ENCODE measurements around the gene SAPCD1.
"Not testable (repeated sequence)": the region's sequence is repeated elsewhere in the genome, so short reads cannot be mapped to it uniquely, and the experiment has no call there.

The SAPCD1 gene

DNA sequence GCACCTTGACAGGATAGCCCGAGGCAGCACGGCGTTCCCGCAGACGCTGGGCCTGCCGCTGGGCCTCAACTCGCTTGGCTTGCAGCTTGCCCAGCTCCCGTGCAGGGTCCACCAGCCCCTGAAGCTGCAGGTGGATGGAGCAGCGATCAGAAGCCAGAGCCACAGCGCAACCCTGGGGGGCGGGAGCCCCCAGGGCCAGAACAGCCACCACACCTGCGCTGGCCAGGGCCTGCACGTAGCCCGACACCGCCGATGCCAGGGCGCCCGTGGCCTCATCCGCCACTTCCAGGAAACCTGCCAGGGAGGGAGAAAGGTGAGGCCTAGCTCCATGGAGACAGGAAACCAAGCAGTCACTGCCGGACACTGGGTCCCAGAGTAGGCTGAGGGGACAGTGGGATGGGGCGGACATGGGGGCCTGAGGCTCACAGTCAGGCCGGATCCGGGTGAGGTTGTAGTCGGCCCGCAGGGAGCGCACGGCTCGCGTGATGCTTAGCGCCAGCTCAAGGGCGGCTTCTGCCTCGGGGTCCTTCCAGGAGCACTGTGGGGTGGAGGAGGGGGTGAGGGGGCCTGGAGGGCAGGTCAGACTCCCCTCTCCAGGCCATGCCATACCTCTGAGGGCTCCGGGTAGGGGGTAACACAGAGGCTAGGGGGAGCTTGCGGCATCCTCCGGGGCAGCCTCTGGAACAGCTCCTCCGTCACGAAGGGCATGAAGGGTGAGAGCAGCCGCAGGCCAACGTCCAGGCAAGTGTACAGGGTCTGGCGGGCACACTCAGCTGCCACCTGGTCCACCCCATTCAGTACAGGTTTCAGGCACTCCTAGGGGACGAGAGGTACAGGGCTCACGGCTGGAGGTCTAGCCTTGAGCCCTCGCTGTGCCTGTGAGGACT lies 16.8 kb downstream of the SAPCD1 start:
- DNase-seq (ENCODE audit: low read depth), result no peak

DNA sequence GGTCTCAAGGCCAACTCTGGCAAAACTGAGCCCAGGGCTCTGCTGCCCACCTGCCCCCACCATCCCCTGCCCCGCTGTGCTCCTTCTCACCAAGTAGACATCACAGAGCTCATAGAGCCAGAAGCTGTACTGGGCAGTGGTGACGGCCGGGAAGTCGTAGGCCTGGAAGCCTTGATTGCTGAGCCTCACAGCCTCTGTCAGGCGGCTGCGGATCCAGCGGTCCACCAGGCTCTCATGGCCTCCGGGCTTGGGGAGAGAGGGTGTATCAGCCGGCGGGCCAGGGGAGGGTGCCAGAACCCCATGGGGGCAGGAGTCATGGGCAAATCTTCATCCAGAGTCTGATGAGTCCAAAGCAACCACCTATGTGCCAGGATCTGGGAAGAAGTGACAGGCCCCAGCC lies 17.5 kb downstream of the SAPCD1 start:
- DNase-seq (ENCODE audit: low read depth), result no peak

DNA sequence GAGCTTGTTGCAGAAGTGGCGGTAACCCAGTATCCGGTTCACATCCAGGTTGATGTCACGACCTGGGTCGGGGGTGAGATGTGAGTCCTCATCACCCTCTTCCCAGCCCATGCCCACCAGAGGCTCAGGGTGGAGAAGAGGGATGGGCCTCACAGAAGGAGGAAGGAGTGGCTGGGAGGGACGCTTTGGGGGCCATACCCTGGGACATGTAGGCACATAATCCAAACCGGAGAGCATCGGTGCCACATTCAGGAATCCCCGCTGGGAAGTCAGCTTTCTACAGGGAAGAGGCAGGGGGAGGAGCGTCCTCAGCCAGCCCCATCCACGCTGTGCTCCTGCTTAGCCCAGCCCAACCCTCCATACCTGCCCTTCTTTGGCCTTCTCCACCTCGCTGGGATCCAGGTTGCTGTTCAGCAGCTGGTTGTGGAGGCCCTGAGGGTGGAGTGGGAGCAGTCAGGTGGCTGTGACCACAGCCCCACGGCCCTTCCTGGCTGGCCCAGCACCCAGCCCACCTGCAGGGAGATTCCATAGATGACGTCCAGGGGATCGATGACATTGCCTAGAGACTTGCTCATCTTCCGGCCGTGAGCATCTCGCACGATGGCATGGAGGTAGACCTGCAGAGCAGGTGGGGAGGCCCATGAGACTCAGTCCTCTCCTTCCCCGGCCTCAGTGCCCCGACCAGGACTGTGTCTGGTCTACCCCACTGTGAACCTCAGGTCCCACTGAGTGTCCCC lies 18.2 kb downstream of the SAPCD1 start:
- no peak for DNase-seq (ENCODE audit: low read depth)

DNA sequence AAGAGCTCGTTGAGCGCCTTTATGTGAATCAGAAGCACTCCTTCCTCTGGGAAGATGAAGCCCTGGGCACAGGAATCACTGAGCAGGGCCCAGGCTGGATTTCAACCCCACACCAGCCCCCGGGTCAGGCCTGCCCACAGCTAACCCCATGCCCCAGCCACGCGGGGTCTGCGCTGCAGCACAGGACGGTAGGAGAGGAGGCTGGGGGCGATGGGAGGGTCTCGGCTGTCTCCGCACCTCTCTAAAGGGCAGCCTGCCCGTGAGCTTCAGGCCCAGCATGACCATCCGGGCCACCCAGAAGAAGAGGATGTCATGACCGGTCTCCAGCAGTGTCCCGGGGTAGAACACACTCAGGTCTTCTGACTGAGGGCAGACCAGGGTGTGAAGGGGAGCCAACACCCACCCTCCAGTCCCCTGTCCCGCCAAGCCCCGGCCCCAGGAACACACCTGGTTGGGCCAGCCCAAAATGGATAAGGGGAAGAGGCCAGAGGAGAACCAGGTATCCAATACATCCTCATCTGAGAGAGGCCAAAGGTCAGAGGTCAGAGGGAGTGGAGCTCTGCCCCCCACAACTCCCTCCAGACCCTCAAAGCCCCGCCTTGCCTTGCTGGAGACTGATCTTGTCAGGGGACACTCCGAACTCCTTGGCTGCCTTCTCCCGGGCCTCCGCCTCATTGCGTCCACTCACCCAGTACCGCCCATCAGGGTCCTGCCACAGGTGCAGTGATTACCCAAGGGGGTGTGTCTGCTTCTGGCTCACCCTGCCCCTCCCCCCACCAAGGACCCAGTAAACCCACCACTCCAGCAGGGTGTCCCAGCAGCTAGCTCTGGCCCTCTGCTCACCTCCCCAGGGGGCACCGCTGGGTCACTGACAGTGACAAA lies 19.0 kb downstream of the SAPCD1 start:
- no peak for DNase-seq (ENCODE audit: low read depth)

DNA sequence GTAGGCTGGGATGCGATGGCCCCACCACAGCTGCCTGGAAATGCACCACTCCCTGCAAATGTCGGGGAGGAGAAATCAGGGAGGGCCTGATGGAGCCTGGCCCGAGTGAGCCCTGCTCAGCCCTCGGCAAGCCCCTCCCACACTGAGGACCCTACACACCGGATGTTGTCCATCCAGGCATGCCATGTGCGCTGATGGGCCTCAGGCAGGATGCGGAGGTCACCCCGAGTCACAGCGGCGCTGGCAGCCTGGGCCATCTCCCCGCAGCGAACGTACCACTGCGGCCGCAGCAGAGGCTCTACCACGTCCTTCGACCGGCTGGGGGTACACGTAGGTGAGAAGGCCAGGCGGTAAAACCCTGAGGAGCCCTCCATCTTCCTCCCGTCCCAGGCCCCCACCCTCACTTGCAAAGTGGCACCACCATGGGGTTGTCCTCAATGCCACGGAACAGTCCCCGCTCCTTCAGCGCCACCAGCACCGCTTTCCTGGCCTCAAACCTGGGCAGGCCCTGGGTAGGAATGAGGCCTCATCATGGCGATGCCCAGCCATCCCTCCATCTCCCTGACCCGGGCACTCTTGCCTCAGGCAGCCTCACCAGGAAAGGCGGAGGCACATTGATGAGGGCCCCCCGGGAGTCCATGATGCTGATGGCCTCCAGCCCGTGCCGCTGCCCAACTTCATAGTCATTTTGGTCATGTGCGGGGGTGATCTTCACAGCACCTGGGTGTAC lies 19.8 kb downstream of the SAPCD1 start:
- no peak for DNase-seq (ENCODE audit: low read depth)

DNA sequence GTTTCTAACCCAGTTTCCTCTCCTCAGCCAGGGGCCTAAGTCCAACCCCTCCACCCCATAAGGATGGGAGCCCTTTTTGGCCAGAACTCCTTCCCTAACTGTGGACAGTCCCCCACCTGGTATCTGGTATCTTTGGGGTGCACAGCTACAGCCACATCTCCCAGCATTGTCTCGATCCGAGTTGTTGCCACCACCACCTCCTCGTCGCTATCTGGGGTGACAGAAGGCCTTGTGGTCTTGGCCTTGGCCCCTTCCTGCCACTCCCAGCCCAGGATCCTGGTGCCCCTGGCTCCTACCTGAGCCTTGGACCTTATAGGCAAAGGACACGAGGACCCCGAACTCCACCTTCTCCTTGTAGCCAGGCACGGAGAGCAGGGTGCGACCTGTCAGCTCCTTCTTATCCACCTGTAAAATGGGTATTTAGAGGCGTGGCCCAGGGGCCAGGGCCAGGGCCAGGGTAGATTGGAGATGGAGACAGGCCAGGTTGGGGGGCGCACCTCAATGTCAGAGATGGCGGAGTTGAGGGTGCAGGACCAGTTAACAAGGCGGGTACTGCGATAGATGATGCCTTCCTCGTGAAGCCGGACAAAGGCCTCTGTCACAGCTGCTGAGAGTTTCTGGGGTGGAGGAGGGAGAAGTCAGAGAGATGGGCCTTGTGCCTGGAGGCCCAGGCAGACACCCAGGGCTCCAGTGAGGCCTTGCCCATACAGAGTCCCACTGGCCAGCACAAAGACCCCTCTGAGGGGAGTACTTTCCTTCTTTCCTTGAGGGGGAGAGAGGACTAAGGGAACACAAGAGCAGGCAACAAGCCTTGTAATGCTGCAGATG lies 21.9 kb downstream of the SAPCD1 start:
- DNase-seq (ENCODE audit: low read depth), result no peak

DNA sequence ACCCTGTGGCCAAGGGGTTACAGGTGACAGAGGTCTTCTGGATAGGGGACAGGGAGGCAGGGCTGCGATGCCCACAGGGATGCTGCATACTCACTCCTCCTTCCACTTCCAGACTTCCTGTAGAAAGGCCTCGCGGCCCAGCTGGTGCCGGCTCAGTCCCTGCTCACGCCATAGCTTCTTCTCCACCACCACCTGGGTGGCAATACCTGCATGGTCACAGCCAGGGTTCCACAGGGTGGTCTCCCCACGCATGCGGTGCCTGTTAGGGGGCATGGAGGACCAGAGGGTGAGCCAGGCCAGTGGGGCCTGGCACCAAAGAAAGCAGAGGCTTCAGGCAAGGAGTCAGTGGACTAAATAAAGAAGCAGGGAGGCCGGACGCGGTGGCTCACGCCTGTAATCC lies 23.0 kb downstream of the SAPCD1 start:
- DNase-seq (ENCODE audit: low read depth), result no peak

DNA sequence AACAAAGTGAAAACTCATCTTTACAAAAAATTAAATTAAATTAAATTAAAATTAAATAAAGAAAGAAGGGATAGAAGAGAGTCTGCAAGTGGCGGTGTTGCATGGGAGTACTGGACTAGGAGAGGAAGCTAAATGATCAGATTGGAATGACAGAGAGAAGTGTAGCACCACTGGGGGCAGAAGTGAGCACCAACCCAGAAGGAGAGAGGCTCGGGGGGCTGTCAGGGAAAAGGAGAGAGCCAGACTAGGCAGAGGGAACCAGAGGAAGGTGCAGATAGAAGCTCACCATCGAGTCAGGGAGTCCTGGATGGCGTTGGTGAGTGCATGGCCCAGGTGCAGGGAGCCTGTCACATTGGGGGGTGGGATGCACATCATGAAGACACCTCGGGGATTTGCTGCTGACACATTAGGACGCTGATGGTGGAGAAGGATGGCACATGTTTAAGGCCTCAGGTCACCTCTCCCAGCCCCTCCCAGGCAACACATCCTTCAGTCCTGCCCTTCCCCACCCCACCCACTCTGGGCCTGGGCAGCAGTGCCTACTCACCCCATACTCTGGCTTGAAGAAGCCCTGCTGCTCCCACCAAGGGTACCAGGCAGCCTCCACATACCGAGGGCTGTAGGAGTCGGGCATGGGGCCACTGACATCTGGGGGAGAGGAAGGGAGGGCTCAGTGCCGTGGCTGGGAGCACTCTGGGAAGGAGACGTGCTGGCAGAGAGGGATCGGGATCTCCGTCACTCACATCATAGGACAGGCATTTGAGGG lies 29.1 kb downstream of the SAPCD1 start:
- no peak for DNase-seq (ENCODE audit: low read depth)

DNA sequence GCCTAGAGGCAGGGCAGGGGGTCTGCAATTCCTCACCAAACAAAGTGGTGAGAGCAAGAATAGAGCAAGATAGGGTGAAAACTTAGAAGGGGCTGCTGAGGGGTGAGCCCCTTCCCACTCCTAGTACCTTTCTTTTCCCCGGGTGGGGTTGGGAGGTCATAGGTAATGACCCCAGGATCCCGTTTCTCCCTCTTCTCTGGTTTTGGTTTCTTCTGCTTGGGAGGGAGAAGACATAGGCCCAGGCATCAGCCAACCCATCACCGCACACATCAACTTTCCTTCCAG lies 29.6 kb downstream of the SAPCD1 start:
- no peak for DNase-seq (ENCODE audit: low read depth)

DNA sequence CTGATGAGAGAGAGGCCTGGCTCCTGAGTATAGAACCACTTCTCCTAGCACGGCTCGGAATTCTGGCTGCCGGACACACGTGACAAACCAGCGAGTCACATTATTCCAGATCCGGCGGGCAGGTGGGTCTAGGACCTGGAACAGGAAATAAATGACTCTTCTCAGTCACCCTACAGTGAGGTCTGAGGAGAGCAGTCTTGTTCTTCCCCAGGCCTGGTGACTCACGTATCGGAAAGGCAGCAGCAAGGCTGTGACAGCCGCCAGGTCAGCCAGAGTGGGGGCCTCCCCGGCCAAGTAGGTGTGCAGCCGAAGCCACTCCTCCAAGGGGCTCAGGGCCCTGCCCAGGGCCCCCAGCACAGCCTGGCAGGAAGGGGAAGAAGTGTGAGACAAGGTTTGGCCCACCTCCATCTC lies 30.3 kb downstream of the SAPCD1 start:
- no peak for DNase-seq (ENCODE audit: low read depth)

DNA sequence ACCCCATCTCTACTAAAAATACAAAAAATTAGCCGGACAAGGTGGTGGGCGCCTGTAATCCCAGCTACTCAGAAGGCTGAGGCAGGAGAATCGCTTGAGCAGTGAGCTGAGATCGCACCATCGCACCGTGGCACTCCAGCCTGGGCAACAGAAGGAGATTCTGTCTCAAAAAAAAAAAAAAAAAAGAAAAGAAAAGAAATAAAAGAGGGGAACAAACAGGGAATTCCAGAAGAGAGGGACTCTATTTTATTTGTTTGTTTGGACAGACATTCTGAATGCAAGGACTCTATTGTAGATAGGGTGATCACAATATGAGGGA lies 31.4 kb downstream of the SAPCD1 start:
- DNase-seq (ENCODE audit: low read depth), result not testable (repeated sequence)

DNA sequence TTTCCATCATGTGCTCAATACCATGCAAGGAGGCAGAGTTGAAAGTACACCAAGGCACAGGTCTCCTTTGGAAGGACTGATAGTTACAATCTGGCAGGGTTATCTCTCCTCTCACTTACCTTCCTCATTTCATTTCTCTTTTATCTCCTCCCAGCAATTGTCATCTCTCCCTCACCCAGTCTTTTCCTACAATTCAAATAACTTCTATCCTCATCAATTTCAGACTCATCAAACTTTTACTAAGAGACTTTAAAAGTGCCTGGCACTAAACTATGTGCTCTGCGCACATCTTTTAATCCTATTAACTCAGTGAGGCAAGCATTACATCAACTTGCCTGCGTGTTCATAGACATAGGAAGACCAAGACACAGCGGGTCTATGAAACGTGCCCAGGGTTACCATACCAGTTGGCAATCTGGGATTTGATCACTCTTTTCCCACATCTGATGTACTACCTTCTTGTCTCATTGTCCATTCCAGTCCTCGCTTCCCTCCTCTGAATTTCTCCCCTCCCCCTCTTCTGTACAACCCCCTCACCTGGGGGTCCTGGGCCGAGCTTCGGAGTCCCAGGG lies 31.9 kb downstream of the SAPCD1 start:
- no peak for DNase-seq (ENCODE audit: low read depth)

DNA sequence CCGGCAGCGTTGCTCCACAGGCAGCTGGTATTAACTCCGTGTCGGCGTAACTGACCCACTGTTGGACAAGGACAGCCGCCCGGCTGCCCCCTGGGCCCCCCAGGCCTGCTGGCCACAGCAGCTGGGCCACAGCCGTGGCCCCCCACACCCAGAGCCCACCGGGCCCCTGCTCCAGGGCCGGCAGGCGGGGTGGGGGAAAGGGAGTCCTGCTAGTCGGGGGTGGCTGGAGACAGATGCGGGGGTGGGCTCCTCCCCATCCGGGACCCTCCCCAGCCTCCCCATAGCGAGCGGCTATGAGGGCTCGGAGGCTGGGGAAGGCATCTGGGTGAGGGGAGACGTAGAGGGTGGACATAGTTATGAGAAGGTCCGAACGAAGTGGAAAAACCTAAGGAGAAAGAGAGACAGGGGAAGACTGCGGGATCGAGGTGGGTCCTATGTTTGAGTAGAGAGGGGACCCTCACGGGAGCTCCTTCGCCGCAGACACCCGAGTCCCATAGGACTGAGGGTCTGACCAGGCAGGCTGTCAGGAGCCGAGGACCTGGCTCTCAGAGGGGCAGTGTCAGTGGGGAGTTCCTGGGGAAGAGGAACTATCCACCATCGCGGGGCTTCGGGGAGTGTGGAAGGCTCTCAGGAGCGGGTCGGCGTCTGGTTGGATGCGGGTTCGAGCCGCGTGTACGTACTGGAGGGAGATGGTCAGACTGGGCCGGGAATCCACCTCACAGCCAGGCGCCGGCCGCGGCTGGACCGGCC lies 32.6 kb downstream of the SAPCD1 start:
- DNase-seq (ENCODE audit: low read depth), result no peak

DNA sequence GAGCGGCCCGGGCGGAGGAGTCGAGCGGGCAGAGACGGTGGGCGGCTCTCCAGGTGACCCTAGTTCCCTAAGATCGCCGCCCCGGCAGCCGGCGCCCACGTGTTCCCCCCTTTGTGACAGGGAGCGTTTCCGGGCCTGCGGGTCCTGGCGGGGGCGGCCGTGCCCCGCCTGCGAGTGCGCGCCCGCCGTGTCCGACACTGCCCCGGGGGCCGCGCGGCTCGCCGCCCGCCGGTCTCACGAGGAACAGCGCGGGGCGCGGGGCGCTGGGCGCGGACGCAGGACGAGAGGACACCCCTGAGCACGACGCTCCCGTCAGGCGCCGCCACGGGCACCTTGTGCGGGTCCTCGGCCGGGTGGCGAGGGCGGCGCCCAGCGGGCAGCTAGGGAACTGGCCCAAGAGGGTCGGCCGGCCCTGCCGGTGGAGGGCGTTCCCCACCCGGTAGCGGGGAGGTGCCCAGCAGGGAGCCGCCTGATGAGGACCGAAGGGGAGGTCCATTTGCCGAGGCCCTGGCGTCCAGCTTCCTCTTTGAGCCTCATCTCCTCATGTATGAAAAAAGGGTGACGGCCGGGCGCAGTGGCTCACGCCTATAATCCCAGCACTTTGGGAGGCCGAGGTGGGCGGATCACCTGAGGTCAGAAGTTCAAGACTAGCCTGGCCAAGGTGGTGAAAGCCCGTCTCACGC lies 33.3 kb downstream of the SAPCD1 start, which contains the start of gene VARS1:
Gene VARS1 (minus strand): TSS at position 137 of the 683 bp plus-strand sequence. CDS start 535 bp downstream, outside the sequence.
- peak; percentile 67 for DNase-seq (ENCODE audit: low read depth)

DNA sequence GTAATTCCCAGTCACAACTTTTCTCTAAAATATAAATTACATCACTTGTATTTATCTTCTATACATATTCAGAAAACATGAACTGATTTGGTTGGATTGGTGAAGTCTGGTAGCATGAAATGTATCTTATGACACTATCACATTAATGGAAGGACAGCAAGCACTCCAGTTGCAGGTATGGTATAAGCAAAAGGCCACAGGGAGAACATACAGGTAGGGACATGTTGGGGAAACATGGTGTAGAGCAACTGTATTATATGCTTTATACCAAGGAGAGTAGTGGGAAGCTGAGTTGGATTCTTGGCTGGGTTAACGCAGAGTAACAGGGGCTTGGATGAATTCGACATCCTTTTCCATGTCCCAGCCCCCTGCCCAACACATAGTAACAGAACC lies 34.5 kb downstream of the SAPCD1 start:
- no peak for DNase-seq (ENCODE audit: low read depth)

DNA sequence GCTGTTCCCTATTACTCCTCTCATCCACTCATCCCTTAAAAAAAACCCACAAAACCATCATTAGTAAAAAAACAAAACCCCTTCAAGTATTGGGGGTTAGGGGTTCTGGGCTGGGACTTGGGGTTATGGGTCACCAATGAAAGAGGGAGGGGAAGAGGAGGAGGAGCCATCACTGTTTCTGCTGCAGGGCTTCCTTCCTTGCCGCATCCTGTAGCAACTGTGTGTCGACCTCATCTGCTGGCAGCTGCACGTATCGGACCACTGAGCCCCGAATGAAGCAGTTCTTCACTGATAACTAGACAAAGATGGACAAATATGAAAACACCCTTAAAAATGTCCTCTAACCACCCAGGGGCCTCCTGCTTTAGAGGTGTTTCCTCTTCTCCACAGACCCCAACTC lies 35.1 kb downstream of the SAPCD1 start:
- no peak for DNase-seq (ENCODE audit: low read depth)

DNA sequence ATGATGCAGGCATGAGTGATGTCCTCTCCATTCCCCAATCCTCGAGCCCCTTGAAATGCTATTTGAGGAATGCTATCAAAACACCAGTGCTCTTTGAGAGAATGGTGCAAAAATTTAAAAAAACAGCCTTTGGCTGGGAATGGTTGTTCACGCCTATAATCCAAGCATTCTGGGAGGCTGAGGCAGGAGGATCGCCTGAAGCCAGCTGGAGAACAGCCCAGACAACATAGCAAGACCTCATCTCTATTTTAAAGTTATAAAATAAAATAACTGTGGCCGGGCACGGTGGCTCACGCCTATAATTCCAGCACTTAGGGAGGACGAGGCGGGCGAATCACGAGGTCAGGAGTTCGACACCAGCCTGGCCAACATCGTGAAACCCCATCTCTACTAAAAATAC lies 37.3 kb downstream of the SAPCD1 start:
- DNase-seq (ENCODE audit: low read depth), result no peak

Data from stimulated activated CD8-positive, alpha-beta memory T cell treated with anti-CD3 and anti-CD28 coated beads, Interleukin-7, amount 100 ng/mL, for 24 hours (primary cell).